Measurements from ENCODE around the gene OR6T1. TPM values are rescaled to one million over a fixed set of nuclear protein-coding genes. Genes with fewer than 3 reads are reported as not detected.

The OR6T1 gene
- total and polyA plus RNA-seq, 2 experiments from 2014 or later, result not detected

- peaks cover 13% of the 10 kb centered on the region for H3F3A ChIP-seq (ENCODE audit: insufficient read depth)
- H2AFZ ChIP-seq, result no peak overlapping the region
- no peaks in the 10 kb centered on the region for H3K27me3 ChIP-seq (replicated peaks; ENCODE audit: insufficient read depth)
- peak; percentile 91 for DNase-seq
- no peaks in the 10 kb centered on the region for H3K9me3 ChIP-seq (ENCODE audit: low read depth)
- TF ChIP-seq EZH2 (IDR thresholded peaks at IDR 0.05; ENCODE audit: insufficient read depth, poor library complexity, severe bottlenecking), result no peak
- no peak for TF ChIP-seq EZH2phosphoT487 (IDR thresholded peaks at IDR 0.05; ENCODE audit: insufficient read depth, low read depth)
- peak overlapping the region; percentile 23; the same call in 1 of the 2 replicates for H3K27ac ChIP-seq
- in situ Hi-C loops (cut with MboI), result no loop called here
- no peaks in the 10 kb centered on the region for H4K20me1 ChIP-seq (ENCODE audit: insufficient read depth)
- no peak overlapping the region for H3K9ac ChIP-seq
- H3K79me2 ChIP-seq (ENCODE audit: insufficient read depth), result no peaks in the 10 kb centered on the region
- 0 to 4% methylated on average over 1 of the region's 1 CpG for WGBS, 2 experiments (ENCODE audit: low coverage in 1 of 2, low lambda C conversion rate in 2 of 2, missing lambda C conversion rate in 2 of 2)
- no peaks in the 10 kb centered on the region for H3K36me3 ChIP-seq (ENCODE audit: low read depth)
- no peak overlapping the region for H3K4me2 ChIP-seq (ENCODE audit: unreplicated experiment)
- H3K4me3 ChIP-seq, result no peak overlapping the region; the same call in 1 of the 2 replicates
- H3K9me2 ChIP-seq (ENCODE audit: insufficient read depth), result no peaks in the 10 kb centered on the region
- peaks cover 14% of the 10 kb centered on the region for H3K4me1 ChIP-seq (ENCODE audit: insufficient read depth)
Observed at GRCh38 chr11:123973816-123974215, 30.2 kb upstream of the OR6T1 start.

DNA sequence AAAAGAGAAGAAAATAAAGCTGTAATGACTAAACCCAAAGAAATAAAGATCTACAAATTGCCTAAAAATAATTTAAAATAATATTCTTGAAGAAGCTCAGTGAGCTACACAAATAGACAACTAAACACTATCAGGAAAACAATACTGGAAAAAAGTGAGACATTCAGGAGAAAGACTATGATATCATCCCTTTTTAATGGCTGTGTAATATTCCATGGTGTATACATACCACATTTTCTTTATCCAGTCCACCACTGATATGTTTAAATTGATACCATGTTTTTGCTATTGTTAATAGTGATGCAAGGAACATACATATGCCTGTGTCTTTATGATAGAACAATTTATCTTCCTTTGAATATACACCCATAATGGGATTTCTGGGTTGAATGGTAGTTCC is 13.1 kb upstream of the OR6T1 start:
- no peak overlapping the region for H2AFZ ChIP-seq
- H3K4me3 ChIP-seq, result no peak overlapping the region
- H3K27me3 ChIP-seq (replicated peaks; ENCODE audit: insufficient read depth), result peaks cover 3% of the 10 kb centered on the region; the same call in 1 of the 2 replicates
- H3K27ac ChIP-seq, result no peak overlapping the region
- no peak for TF ChIP-seq EZH2phosphoT487 (IDR thresholded peaks at IDR 0.05; ENCODE audit: insufficient read depth, low read depth)
- H3K9me3 ChIP-seq (ENCODE audit: low read depth), result no peaks in the 10 kb centered on the region
- no peaks in the 10 kb centered on the region for H3K9me2 ChIP-seq (ENCODE audit: insufficient read depth)
- H3K36me3 ChIP-seq (ENCODE audit: low read depth), result no peaks in the 10 kb centered on the region
- in situ Hi-C loops (cut with MboI), result no loop called here
- H3K4me2 ChIP-seq (ENCODE audit: unreplicated experiment), result no peak overlapping the region
- no peaks in the 10 kb centered on the region for H4K20me1 ChIP-seq (ENCODE audit: insufficient read depth)
- H3K4me1 ChIP-seq (ENCODE audit: insufficient read depth), result no peaks in the 10 kb centered on the region
- DNase-seq, result no peak
- H3F3A ChIP-seq (ENCODE audit: insufficient read depth), result no peaks in the 10 kb centered on the region
- no peaks in the 10 kb centered on the region for H3K79me2 ChIP-seq (ENCODE audit: insufficient read depth)
- no peak overlapping the region for H3K9ac ChIP-seq

GRCh38 chr11:123945132-123945531 is 1.5 kb upstream of the OR6T1 start:
- no peak overlapping the region for H2AFZ ChIP-seq
- no peaks in the 10 kb centered on the region for H3K79me2 ChIP-seq (ENCODE audit: insufficient read depth)
- H3K27ac ChIP-seq, result no peak overlapping the region
- in situ Hi-C loops (cut with MboI), result no loop called here
- H3K9ac ChIP-seq, result no peak overlapping the region
- no peaks in the 10 kb centered on the region for H3F3A ChIP-seq (ENCODE audit: insufficient read depth)
- no peak for TF ChIP-seq EZH2 (IDR thresholded peaks at IDR 0.05; ENCODE audit: insufficient read depth, poor library complexity, severe bottlenecking)
- no peak for TF ChIP-seq EZH2phosphoT487 (IDR thresholded peaks at IDR 0.05; ENCODE audit: insufficient read depth, low read depth)
- no peaks in the 10 kb centered on the region for H3K4me1 ChIP-seq (ENCODE audit: insufficient read depth)
- H3K4me2 ChIP-seq (ENCODE audit: unreplicated experiment), result no peak overlapping the region
- DNase-seq, result no peak
- no peaks in the 10 kb centered on the region for H3K36me3 ChIP-seq (ENCODE audit: low read depth)
- 32 to 40% methylated on average over 1 of the region's 1 CpG for WGBS, 2 experiments (ENCODE audit: low coverage in 1 of 2, low lambda C conversion rate in 2 of 2, missing lambda C conversion rate in 2 of 2)
- peaks cover 4% of the 10 kb centered on the region; the same call in 1 of the 2 replicates for H3K27me3 ChIP-seq (replicated peaks; ENCODE audit: insufficient read depth)
- no peak overlapping the region for H3K4me3 ChIP-seq
- no peaks in the 10 kb centered on the region for H4K20me1 ChIP-seq (ENCODE audit: insufficient read depth)
- H3K9me3 ChIP-seq (ENCODE audit: low read depth), result no peaks in the 10 kb centered on the region
- H3K9me2 ChIP-seq (ENCODE audit: insufficient read depth), result no peaks in the 10 kb centered on the region

GRCh38 chr11:123942413-123942812 is 1.2 kb downstream of the OR6T1 start:
- Histone ChIP-seq H3K9me2 (ENCODE audit: insufficient read depth) (no peaks in the 10 kb centered on the region), H3K27ac (no peak overlapping the region), H4K20me1 (ENCODE audit: insufficient read depth) (no peaks in the 10 kb centered on the region), H3K9ac (no peak overlapping the region), H2AFZ (no peak overlapping the region), H3K27me3 (replicated peaks; ENCODE audit: insufficient read depth) (no peaks in the 10 kb centered on the region), H3F3A (ENCODE audit: insufficient read depth) (no peaks in the 10 kb centered on the region), H3K4me3 (no peak overlapping the region), H3K9me3 (ENCODE audit: low read depth) (no peaks in the 10 kb centered on the region), H3K4me1 (ENCODE audit: insufficient read depth) (no peaks in the 10 kb centered on the region), H3K79me2 (ENCODE audit: insufficient read depth) (no peaks in the 10 kb centered on the region), H3K4me2 (ENCODE audit: unreplicated experiment) (no peak overlapping the region), H3K36me3 (ENCODE audit: low read depth) (no peaks in the 10 kb centered on the region)
- WGBS, 2 experiments (ENCODE audit: low coverage in 1 of 2, low lambda C conversion rate in 2 of 2, missing lambda C conversion rate in 2 of 2), result 30 to 58% methylated on average over 4 of the region's 4 CpGs
- in situ Hi-C loops (cut with MboI), result no loop called here
- no peak for TF ChIP-seq EZH2 (IDR thresholded peaks at IDR 0.05; ENCODE audit: insufficient read depth, poor library complexity, severe bottlenecking)
- no peak for TF ChIP-seq EZH2phosphoT487 (IDR thresholded peaks at IDR 0.05; ENCODE audit: insufficient read depth, low read depth)
- DNase-seq, result no peak

DNA sequence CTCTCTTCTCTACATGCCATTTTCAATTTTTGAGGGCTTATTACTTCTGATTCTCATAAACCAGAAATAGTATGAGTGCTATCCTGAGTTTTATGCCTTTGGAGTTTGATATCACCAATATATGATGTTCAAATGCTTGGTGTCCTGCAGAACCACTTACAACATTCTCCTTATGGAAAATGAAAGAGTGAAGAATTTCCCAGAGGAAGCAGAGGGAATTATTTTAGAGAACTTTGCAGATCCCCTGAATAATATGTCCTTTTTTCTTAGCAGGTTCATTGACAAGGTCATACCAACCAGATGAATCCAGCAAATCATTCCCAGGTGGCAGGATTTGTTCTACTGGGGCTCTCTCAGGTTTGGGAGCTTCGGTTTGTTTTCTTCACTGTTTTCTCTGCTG is 4.3 kb downstream of the OR6T1 start, which contains the start of gene OR4D5:
Gene OR4D5, plus strand, starts transcription at position 301 of the 400 bp plus-strand sequence. Its CDS starts 0 bp downstream, at position 301.
- no peak for DNase-seq
- no peaks in the 10 kb centered on the region for H3K79me2 ChIP-seq (ENCODE audit: insufficient read depth)
- no peak within 1 kb of the TSS for H3K4me3 ChIP-seq
- no peaks in the 10 kb centered on the region for H3K27me3 ChIP-seq (replicated peaks; ENCODE audit: insufficient read depth)
- H3K4me2 ChIP-seq (ENCODE audit: unreplicated experiment), result no peak within 1 kb of the TSS
- no peaks in the 10 kb centered on the region for H4K20me1 ChIP-seq (ENCODE audit: insufficient read depth)
- no peaks in the 10 kb centered on the region for H3K36me3 ChIP-seq (ENCODE audit: low read depth)
- no peak within 1 kb of the TSS for H2AFZ ChIP-seq
- in situ Hi-C loops (cut with MboI), result no loop called here
- TF ChIP-seq EZH2 (IDR thresholded peaks at IDR 0.05; ENCODE audit: insufficient read depth, poor library complexity, severe bottlenecking) (no peak), EZH2phosphoT487 (IDR thresholded peaks at IDR 0.05; ENCODE audit: insufficient read depth, low read depth) (no peak)
- H3K27ac ChIP-seq, result no peak within 1 kb of the TSS
- H3K9me2 ChIP-seq (ENCODE audit: insufficient read depth), result no peaks in the 10 kb centered on the region
- WGBS, 2 experiments (ENCODE audit: low coverage in 1 of 2, low lambda C conversion rate in 2 of 2, missing lambda C conversion rate in 2 of 2), result 12 to 20% methylated on average over 1 of the region's 1 CpG
- no peak within 1 kb of the TSS for H3K9ac ChIP-seq
- H3K9me3 ChIP-seq (ENCODE audit: low read depth), result no peaks in the 10 kb centered on the region
- H3K4me1 ChIP-seq (ENCODE audit: insufficient read depth), result no peaks in the 10 kb centered on the region
- H3F3A ChIP-seq (ENCODE audit: insufficient read depth), result no peaks in the 10 kb centered on the region

Measured in GM23248 (cell line).